GM11168 (cell line): ENCODE data around the gene PDZK1IP1.

Source experiments
- in situ Hi-C: fragments of 300-500 bp; cut with MboI; formaldehyde crosslinking; loops from one replicate; pipeline ENCODE4 v1.12.0; 2022; ENCODE audit warnings: low sequenced_read_pairs; ENCODE audit not compliant: unreplicated experiment

Gene PDZK1IP1

GRCh38 chr1:47184090-47184821 lies 5.6 kb downstream of the PDZK1IP1 start:
- in situ Hi-C loops, result loop anchor here (25.0 kb wide), 2 partner anchors 228 to 528 kb away; partner anchors contain the start of gene FOXE3

DNA sequence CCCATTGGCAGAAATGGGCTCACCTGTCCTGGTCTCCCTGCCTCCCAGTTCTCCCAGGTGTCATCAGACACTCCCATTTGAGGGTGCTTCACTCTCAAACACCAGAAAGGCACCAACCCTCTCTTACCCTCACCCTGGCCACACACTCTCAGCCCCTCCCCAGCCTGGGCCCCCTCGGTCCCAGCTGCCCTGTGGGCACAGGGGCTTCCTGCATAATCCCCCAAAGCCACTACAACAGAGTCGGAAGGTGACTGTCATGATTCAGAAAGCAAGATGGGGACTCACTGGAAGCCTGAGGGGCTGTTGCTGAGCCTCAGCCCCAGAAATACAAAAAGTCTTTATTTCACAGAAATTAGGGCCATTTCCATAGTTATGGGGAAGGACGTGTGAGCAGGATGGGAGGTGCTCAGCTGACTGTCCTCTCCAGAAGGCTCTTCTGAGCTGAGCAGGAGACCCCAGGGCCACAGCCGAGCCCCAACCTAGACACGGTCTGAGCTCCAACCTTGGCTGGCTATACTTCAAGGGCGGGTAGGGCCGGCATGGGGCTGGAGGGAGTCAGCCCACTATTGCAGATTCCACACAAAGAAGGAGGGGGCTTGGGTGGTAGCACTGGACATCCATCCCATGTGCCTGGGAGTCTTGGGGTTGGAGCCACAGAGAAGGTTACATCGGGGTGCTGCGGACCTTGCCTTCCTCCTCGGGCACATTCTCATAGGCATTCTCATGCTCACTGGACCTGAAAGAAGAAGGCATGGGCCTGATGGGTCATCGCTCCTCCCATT lies 6.3 kb downstream of the PDZK1IP1 start:
- in situ Hi-C loops, result loop anchor here (25.0 kb wide), 2 partner anchors 229 to 529 kb away; partner anchors contain the start of gene FOXE3

DNA sequence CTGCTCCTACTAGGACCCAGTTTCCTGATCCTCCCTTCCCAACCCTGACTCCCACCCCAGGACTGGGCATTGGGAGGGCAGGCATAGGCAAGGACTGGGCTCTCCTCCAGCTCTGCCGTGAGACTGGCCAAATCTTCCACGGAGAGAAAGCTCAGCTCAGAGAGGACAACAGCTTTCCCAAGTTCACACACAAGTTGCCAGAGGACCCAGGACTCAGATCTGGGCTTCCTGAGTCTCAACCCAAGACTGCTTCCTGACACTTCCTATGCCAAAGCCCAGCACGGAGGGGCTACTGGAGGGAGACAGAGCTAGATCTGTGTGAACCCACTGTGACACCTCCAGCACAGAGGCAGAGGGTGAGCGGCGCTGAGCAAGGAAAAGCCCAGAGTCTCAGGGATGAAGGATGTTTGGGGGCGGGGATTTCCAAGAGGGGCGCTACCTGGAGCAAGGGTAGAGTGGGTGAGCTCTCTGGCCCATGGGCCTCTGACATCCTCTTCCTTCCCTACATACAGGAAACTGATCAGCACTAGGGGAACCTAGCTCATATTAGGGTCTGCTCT lies 7.1 kb downstream of the PDZK1IP1 start:
- in situ Hi-C loops, result loop anchor here (25.0 kb wide), 2 partner anchors 230 to 530 kb away; partner anchors contain the start of gene FOXE3

DNA sequence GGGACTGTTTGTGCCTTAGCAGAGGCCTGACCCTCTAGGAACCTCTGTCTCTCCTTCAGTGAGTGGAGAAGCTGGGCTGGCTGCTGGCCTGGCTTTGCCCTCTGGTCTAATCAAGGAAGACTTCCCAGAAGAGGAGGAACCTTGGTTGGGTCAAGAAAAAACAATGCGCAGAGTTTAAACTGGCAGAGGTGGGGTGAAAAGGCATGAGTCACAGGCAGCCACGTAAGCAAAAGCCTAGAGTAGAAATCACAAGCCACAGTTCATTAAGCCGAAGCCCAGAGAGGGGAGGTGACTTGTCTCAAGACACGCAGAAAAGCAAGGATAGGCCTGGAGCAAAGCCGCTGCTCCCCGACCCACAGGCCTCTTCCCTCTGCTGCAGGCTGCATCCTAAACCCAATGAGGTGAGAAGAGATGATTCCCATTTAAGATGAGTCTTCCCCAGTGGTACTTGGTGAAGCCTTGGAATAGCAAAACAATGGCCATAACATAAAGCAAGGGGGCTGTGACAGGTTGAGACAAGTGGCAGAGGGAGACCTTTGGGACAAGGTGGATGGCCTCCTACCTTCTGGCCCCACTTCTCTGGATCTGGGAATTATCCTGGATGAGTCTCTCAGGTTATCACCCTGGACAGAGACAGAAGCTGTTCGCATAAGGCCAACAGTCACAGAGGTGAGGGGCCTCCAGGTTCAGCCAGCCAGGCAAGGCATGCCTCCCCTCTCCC lies 7.7 kb downstream of the PDZK1IP1 start:
- in situ Hi-C loops, result loop anchor here (25.0 kb wide), 2 partner anchors 230 to 530 kb away; partner anchors contain the start of gene FOXE3

DNA sequence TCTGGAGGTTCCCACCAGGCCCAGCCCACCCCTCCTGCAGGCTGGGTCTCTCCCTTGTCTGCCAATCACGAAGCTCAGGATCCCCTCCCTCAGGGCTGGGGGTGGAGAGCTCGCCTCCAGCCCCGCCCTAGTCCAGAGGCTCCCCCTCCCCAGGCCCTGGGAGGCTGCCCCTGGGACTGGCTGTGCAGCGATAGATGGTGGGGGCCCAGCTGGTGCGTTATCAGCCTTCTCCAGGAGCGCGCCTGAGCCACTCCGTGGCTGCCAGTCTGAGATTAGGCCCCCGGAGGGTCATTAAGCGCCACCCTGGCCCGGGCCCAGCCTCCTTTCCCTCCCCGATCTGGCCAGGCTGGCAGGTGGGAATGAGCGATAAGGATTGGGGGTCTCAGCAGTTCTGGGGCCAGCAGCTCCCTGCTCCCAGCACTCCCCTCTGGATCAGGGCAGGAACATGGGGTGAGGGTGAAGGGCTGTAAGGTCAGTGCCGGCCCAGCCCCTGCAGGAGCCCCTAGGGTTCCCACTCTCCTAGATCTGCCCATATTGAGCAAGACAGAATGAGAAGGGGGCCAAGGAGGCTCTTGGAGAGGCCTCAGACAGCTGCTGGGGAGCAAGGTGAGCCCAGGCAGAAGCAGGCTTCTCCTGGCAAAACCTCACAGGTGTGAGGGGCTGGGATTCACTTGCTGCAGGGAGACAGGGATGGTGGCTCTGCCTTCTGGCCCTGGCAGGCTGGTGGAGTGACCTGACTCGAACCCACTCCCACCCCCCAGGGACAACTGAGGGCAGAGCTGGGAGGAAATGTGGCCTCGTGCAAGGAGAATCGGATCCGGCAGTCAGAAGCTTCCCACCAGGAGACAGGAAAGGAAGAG lies 8.5 kb downstream of the PDZK1IP1 start:
- in situ Hi-C loops, result loop anchor here (25.0 kb wide), 2 partner anchors 231 to 531 kb away; partner anchors contain the start of gene FOXE3

DNA sequence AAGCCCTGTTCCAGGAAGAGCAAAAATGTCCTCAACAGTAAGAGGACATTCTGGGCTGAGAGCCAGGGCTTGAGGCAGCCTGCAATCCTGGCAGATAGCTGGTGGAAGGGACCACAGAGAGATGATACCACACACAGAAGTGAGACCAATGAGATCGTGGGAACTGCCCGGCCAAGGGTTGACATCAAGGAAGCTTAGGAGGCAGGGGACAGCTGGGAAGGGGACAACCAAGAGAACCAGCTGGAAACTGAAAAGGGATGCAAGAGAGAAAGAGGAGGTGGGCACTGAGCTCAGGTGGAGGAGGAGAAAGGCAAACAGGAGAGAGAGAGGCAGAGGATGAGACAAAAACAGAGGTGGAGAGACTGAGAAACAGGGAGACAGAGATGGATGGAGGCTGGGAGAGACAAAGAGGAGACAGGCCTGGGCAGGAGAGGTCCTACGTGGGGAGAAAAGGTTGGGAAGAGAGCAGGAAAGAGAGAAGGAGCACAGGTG lies 9.2 kb downstream of the PDZK1IP1 start:
- in situ Hi-C loops, result loop anchor here (25.0 kb wide), 2 partner anchors 232 to 532 kb away; partner anchors contain the start of gene FOXE3

DNA sequence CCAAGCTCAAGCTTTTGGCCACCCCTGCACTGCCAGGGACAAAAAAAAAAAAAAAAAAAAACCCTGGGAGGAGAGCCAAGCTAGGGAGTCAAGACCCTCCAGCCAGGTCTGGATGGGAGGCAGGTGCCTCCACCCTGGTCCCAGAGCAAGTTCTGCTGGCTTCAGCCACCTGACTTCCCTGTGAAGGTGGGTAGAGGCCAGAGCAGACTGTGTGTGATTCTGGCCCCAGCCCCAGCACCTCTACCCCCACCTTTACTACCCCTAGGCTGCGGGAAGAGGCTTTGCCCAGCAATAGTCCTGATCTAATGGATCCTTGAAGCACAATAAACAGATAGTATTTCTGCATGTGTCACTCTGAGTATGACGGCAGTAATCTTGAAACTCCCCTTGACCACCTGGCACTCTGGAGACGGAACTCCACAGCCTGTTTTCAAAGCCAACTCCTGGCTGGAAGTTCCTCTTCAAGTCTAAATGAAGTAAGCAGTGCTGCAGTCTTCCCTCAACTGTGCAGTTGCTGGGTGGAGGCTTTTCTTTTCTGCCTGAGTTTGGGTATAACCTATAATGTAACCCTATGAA lies 9.8 kb downstream of the PDZK1IP1 start:
- in situ Hi-C loops, result loop anchor here (25.0 kb wide), 2 partner anchors 232 to 532 kb away; partner anchors contain the start of gene FOXE3

DNA sequence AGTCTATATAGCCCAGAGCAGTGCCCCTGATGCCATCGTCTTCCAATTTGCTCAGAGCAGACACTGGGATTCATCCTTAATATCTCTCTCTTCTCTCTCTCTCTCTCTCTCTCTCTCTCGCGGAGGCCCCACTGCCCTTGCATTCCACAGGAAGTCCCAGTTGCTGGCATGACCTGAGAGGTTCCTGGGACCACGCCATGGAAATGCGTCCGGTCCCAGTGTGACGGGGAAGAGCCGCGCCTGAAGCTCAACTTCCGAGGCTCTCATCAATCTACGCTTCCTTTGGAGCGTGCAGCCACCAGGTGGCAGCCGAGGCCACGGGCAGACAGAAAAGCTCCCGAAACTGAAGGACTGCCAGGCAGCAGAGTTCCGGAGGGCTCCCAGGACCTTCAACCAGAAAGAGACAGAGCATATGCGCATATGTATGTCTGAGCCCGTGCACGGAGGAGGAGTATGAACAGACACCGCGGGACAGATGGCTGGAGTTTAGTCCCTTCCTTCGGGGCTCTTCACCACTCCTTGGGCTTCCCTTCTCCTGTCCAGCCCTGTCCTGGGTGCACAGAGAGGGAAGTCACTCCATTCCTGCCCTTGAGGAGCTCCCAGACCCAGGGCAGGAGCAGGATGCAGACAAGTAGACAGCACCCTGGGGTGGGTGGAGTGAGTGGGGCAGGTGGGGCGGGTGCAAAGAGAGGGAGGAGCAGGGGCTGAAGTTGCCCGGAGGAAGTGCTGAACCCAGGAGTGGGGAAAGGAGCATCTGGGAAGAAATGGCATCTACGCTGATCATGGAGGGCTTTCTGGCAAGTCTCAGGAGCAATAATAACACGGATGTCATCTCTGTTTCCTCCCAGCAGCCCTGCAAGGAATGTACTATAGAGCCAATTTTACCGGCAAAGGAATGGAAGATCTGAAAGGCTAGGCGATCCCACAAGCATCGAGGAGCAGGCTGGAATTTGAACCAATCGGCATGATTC lies 10.5 kb downstream of the PDZK1IP1 start:
- in situ Hi-C loops, result loop anchor here (25.0 kb wide), 2 partner anchors 233 to 533 kb away; partner anchors contain the start of gene FOXE3

- in situ Hi-C loops, result loop anchor here (25.0 kb wide), 2 partner anchors 234 to 534 kb away; partner anchors contain the start of gene FOXE3
Observed at GRCh38 chr1:47178654-47179016, 11.2 kb downstream of the PDZK1IP1 start.

DNA sequence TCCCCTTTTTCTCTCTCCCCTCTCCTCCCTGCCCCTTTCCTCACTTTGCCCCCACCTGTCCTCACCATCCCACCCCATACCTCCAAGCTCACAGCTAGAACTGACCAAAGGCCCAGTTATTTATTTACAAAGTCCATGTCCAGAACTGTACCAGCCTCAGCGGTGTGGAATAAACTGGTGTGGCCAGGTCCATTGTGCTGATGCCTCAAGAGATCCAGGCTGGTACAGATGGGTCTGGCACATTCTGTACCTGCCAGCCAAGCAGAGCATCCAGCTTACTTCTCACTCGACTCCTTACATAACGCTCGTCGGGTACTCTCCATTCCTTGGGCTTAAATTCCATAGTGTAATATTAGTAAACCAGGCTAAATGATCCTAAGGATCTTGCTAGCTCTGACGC lies 11.8 kb downstream of the PDZK1IP1 start:
- in situ Hi-C loops, result loop anchor here (25.0 kb wide), 2 partner anchors 234 to 534 kb away; partner anchors contain the start of gene FOXE3

- in situ Hi-C loops, result loop anchor here (25.0 kb wide), 2 partner anchors 237 to 537 kb away; partner anchors contain the start of gene FOXE3
Observed at GRCh38 chr1:47175227-47175934, 14.5 kb downstream of the PDZK1IP1 start.

DNA sequence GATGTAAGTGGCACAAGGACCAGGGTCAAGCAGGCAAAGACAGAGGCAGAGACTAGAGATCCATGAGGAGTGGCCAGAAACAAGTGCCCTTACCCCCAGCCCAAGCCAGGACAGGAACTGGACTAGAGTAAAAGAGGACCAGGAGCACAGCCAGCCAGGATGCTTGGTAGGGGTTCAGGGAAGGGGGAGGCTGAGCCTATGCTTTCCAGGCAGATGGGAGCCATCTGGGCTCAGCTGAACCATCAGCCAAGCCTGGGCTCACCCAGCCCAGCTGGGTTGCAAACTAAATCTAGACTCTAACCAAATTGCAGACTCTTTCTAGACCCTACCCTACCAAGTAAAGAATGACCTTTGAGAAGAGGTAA lies 15.2 kb downstream of the PDZK1IP1 start:
- in situ Hi-C loops, result loop anchor here (25.0 kb wide), 2 partner anchors 238 to 538 kb away; partner anchors contain the start of gene FOXE3

DNA sequence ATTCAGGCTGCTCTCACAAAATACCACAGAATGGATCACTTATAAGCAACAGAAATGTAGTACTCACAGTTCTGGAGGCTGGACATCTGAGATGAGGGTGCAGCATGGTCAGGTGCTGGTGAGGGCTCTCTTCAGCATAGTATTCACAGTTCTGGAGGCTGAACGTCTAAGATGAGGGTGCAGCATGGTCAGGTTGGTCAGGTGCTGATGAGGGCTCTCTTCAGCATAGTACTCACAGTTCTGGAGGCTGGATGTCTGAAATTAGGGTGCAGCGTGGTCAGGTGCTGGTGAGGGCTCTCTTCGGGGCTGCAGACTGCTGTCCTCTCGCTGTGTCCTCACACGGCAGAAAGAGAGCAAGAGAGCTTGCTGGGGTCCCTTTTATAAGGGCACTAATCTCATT lies 17.1 kb downstream of the PDZK1IP1 start:
- in situ Hi-C loops, result no loop called here

DNA sequence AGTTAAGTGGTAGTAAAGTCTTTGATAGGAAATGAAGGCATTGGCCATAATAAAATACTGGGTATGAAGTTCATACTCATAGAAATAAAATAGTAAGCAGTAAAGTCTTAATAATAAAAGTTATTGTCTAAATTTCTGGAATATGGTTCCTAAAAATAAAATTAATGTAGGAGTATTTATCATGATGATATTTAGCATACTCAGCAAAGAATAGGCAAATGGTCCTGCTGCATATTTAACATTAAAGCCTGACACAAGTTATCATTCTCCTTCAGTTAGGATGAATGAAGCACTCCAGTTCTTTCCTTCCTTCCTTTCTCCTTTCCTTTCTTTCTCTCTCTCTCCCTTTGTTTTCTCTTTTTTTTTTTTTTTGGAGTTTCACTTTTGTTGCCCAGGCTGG lies 25.3 kb downstream of the PDZK1IP1 start:
- in situ Hi-C loops, result no loop called here

DNA sequence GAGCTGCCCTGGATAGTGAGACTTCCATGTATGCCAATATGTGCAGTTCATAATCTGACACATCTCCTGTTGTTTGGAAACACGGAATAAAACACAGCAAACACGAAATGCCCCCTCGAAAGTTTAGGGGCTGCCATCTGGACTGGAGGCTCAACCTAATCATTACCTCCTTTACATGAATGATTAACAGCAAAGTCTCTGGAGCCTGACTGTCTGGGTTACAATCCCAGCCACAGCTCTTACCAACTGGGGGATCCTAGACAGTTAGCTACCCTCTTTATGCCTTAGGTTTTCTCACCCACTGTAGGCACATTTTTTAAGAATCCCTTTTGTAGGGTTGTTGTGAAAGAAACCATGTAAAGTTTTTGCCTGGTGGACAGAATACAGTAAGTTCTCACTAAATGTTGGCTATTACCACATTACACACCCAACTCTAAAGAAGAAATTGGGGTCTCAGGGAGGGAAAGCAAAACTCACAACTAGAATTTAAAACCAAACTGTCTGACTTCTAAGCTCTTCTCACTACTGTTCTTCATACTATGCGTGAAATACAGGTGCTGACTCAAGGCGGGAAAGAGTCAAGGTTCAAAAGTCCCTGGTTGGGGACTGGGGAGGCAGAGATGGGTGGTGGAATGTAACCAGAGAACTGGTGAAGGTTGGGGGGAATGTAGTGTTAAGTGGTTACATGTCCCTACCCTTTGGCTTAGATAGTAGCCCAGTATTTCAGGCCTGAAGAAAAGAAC lies 28.4 kb downstream of the PDZK1IP1 start:
- in situ Hi-C loops, result no loop called here

DNA sequence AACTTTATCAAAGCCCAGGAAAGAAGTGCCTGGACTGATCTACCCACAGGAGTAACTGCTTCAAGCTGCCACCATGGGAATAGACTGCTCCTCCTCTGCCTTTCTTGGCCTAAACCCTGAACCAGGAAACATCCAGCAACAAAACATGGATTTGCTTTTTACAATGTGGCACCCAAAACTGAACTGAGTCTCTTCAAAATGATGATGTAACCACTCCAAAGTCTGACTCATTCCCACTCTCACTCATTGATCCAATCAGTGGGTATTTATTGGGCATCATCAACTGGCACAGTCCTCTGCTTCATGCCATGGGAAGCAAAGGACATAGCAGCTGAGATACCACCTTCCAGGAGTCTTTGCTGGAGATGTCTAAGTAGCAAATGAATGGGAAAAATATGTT lies 29.1 kb downstream of the PDZK1IP1 start:
- in situ Hi-C loops, result no loop called here
